ENCODE measurements around the gene MGRN1. TPM values are rescaled to one million over a fixed set of nuclear protein-coding genes. Genes with fewer than 3 reads are reported as not detected.
A peak's percentile ranks its signal among the peaks of the same experiment; 100 is the strongest.

MGRN1 gene
- total and polyA plus RNA-seq, 4 donors, result 29.5 to 113 (median 68.9) TPM

DNA sequence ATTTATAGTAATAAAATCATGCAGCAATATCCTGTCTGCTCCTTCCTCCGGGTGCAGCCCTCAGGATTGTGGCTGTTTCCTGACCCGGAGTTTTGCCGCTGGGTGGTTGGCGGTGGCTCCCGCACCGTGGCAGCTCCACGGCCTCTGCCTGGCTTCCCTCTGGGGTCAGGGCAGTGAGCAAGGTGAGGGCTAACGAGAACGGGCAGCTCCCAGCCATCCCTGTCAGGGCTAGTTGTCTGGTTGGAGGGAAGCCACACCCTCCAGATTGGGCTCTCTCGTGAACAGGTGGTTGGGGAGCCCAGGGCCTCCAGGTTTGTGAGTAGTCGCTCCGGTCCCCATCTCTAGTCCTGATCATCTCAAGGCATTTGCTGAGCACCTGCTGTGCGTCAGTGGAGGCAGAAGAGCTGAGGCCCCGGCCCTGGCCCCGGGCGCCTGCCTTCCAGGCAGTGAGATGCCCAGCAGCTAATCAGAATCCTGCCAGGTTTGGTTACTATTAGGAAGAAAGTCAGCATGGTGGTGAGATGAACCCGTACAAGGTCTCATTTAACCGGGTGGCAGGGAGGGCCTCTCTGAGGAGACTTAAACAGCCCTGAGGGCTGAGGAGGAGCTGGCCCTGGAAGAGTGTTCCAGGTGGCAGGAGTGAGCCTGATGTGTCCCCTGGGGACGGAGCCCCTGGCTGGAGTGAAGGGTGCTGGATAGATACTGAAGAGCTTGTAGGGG, 66.5 kb downstream of the MGRN1 start:
- H3K4me3 ChIP-seq (ENCODE audit: low read depth, low read length), result no peak overlapping the region
- 87% methylated on average over 16 of the region's 19 CpGs for WGBS (ENCODE audit: insufficient coverage)
- no peak for DNase-seq (ENCODE audit: low read depth in 4 of 6, low spot score in 6 of 6)
- H3K36me3 ChIP-seq (ENCODE audit: control insufficient read depth, insufficient read depth, low read length), result peaks cover 79% of the 10 kb centered on the region
- H3K4me1 ChIP-seq (ENCODE audit: control insufficient read depth, insufficient read depth, low read length), result peaks cover 37% of the 10 kb centered on the region
- H3K27me3 ChIP-seq (ENCODE audit: control insufficient read depth, insufficient read depth, low read length), result no peaks in the 10 kb centered on the region
- no peak overlapping the region for H3K27ac ChIP-seq (ENCODE audit: low read depth, low read length)
- H3K9me3 ChIP-seq (ENCODE audit: control insufficient read depth, insufficient read depth, low read length), result no peaks in the 10 kb centered on the region

DNA sequence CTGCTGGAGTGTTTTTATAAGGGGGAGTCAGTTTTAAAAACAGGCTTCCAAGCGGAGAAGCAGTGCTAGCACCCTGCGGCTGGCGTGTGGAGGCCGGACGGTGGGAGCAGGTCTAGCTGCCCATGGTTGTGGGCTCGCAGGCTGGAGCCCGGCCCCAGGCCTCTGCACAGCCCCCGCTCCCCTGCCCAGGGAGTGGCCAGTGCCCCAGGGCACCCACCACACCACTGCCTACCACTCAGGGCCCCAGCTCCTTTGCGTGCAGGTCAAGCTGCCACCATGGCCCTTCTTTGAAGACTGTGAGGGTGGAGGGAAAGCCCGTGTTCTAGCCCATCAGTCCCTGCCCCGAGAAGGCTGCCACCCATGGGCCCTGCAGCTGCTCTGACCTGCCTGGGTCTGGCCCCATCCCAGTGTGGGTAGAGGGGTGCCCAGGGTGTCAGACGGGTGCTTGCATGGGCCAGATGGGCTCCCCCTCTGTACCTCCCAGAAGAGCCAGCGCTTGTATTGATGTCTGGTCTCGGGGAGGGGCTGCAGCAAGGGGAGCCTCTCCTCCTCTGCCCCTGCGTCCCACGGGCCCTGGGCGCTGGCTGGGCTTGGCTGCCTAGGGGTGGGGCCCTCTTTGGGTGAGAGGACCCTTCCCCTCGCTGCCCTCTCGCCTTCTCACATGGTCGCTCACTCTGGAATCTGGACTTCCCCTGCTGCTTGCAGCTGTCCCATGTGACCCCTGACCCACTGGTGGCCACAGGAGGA, 67.2 kb downstream of the MGRN1 start:
- peaks cover 79% of the 10 kb centered on the region for H3K36me3 ChIP-seq (ENCODE audit: control insufficient read depth, insufficient read depth, low read length)
- no peak overlapping the region for H3K4me3 ChIP-seq (ENCODE audit: low read depth, low read length)
- 89% methylated on average over 11 of the region's 20 CpGs for WGBS (ENCODE audit: insufficient coverage)
- no peaks in the 10 kb centered on the region for H3K9me3 ChIP-seq (ENCODE audit: control insufficient read depth, insufficient read depth, low read length)
- peaks cover 40% of the 10 kb centered on the region for H3K4me1 ChIP-seq (ENCODE audit: control insufficient read depth, insufficient read depth, low read length)
- no peak overlapping the region for H3K27ac ChIP-seq (ENCODE audit: low read depth, low read length)
- no peaks in the 10 kb centered on the region for H3K27me3 ChIP-seq (ENCODE audit: control insufficient read depth, insufficient read depth, low read length)
- DNase-seq (ENCODE audit: low read depth in 4 of 6, low spot score in 6 of 6), result no peak

DNA sequence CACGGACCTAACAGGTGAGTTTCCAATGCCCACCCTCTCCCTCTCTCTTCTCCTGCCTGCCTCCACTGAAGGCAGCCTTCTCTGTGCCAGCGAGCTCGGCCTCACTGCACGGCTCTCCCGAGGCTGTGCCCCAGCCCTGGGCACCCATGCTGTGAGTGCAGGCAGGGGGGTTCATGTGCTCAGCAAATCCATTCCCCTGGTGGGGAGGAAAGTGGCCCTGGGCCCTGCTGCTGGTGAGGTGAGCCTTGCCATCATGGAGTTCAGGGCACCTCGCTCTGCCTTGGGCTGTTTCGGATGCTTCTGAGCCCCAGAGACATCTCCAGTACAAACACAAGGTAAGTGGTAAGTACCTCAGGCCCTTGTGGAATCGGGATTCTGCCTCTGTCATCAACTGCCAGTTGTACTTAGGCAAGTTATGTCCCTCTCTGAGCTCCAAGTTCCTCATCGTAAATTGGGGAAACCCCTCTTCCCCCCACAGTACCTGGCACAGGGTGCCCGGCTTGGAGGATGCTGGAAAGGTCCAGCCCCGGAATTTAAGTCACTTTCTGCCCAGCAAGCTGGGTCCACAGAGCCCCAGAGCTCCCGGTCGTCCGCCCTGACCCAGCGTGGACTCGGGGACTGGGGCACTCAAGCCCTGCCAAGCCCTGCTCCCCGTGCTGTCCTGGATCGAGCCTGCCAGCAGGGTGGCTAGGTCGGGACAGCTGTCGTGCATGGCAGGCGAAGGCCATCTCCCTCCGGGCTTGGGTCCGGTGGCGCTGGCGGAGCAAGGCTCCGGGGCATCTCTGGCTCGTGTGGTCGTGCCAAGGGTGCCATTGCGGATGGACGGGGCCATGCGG, 68.1 kb downstream of the MGRN1 start:
- DNase-seq (ENCODE audit: low read depth in 4 of 6, low spot score in 6 of 6), result peak in 2 of 6 donors; percentile 21 to 34
- peak overlapping the region; percentile 79 for H3K4me3 ChIP-seq (ENCODE audit: low read depth, low read length)
- no peaks in the 10 kb centered on the region for H3K9me3 ChIP-seq (ENCODE audit: control insufficient read depth, insufficient read depth, low read length)
- H3K36me3 ChIP-seq (ENCODE audit: control insufficient read depth, insufficient read depth, low read length), result peaks cover 79% of the 10 kb centered on the region
- WGBS (ENCODE audit: insufficient coverage), result 19% methylated on average over 28 of the region's 31 CpGs
- H3K27ac ChIP-seq (ENCODE audit: low read depth, low read length), result peak overlapping the region; percentile 63
- peaks cover 40% of the 10 kb centered on the region for H3K4me1 ChIP-seq (ENCODE audit: control insufficient read depth, insufficient read depth, low read length)
- H3K27me3 ChIP-seq (ENCODE audit: control insufficient read depth, insufficient read depth, low read length), result no peaks in the 10 kb centered on the region

DNA sequence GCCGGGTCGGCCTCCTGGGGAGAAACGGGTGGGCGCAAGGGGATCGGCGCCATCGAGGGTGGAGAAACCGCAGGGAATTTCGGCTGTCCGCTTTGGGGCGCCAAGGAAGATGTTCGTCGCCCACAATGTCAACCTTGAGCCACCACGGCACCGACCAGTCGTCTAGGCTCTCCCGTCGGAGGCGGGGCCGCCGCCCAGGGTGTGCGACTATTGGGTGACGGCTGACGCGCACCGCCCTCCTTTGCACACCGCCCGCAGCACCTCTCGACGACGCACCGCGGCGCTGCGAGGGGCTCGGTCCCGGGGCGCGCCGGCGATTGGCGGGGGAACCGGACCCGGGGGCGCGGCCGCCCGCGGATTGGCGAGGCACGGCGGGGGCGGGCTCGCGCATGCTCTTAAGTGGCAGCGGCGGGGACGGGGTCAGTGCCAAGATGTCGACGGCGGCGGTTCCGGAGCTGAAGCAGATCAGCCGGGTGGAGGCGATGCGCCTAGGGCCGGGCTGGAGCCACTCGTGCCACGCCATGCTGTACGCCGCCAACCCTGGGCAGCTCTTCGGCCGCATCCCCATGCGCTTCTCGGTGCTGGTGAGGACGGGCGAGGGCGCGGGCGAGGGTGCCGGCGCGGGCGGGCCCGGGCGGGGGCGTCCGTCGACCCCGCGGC, 68.8 kb downstream of the MGRN1 start, which contains the start of gene NUDT16L1:
Gene NUDT16L1 (plus strand): TSS at position 267 of the 660 bp plus-strand sequence. CDS start 165 bp downstream, at position 432.
- Histone ChIP-seq H3K27me3 (ENCODE audit: control insufficient read depth, insufficient read depth, low read length) (no peaks in the 10 kb centered on the region), H3K4me3 (ENCODE audit: low read depth, low read length) (peak within 1 kb of the TSS; percentile 79), H3K9me3 (ENCODE audit: control insufficient read depth, insufficient read depth, low read length) (no peaks in the 10 kb centered on the region), H3K27ac (ENCODE audit: low read depth, low read length) (peak within 1 kb of the TSS; percentile 63), H3K4me1 (ENCODE audit: control insufficient read depth, insufficient read depth, low read length) (peaks cover 40% of the 10 kb centered on the region), H3K36me3 (ENCODE audit: control insufficient read depth, insufficient read depth, low read length) (peaks cover 79% of the 10 kb centered on the region)
- WGBS (ENCODE audit: insufficient coverage), result 0% methylated on average over 91 of the region's 91 CpGs
- DNase-seq (ENCODE audit: low read depth in 4 of 6, low spot score in 6 of 6), result peak; percentile 80 to 99 (median 93)

DNA sequence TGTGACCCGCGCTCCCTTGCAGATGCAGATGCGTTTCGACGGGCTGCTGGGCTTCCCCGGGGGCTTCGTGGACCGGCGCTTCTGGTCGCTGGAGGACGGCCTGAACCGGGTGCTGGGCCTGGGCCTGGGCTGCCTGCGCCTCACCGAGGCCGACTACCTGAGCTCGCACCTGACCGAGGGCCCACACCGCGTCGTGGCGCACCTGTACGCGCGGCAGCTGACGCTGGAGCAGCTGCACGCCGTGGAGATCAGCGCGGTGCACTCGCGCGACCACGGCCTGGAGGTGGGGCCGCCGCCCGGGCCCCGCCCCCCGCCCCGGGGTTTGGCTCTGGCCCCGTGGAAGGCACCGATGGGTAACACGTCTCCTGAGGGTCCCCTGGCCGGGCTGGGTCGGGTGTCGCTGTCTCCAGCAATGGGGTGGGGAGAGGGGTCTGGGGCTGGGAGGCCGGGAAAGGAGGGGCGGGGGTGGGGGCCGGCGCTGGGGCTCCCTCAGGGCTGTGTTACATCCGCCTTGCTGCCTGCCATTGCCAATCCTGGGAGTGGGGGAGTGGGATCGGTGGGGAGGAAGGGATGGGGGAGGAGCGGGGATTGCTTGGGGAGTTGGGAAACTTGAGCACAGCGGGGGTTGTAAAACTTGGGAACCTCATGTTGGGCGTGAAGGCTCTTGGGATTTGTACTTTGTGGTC, 69.5 kb downstream of the MGRN1 start:
- Histone ChIP-seq H3K4me1 (ENCODE audit: control insufficient read depth, insufficient read depth, low read length) (peaks cover 40% of the 10 kb centered on the region), H3K36me3 (ENCODE audit: control insufficient read depth, insufficient read depth, low read length) (peaks cover 79% of the 10 kb centered on the region), H3K4me3 (ENCODE audit: low read depth, low read length) (peak overlapping the region; percentile 66), H3K9me3 (ENCODE audit: control insufficient read depth, insufficient read depth, low read length) (no peaks in the 10 kb centered on the region), H3K27me3 (ENCODE audit: control insufficient read depth, insufficient read depth, low read length) (no peaks in the 10 kb centered on the region), H3K27ac (ENCODE audit: low read depth, low read length) (no peak overlapping the region)
- under 1% methylated on average over 47 of the region's 54 CpGs for WGBS (ENCODE audit: insufficient coverage)
- DNase-seq (ENCODE audit: low read depth in 4 of 6, low spot score in 6 of 6), result peak in 2 of 6 donors; percentile 55 to 59

DNA sequence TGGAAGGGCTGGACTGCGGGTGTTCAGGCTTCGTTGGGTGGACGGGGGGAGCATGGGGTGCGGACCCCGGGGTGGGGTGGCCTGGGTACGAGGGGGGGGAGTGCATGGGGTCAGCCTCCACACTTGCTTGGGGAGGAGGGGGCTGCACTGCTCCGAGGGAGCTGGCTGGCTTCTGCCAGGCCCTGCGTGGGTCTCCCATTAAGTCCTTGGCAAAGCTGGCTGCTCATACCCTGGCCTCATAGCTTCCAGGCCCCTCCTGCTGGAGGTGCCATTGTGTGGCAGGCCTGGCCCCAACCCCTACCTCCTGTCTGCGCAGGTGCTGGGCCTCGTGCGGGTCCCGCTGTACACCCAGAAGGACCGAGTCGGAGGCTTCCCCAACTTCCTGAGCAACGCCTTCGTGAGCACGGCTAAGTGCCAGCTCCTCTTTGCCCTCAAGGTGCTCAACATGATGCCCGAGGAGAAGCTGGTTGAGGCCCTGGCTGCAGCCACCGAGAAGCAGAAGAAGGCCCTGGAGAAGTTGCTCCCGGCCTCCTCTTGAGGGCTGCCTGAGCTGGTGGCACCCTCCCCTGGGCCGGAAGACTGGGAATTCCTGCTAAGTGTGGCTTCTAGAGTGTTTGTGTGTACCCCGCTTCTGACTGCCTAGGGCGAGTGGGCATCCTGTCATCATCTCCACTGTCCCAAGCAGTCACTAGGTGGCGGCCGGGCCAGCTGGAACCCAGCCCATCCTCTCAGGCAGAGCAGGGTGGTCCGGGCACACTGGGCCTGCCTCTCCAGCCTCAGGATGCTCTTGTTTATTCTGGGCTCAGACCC, 70.2 kb downstream of the MGRN1 start:
- Histone ChIP-seq H3K27ac (ENCODE audit: low read depth, low read length) (no peak overlapping the region), H3K4me1 (ENCODE audit: control insufficient read depth, insufficient read depth, low read length) (peaks cover 40% of the 10 kb centered on the region), H3K4me3 (ENCODE audit: low read depth, low read length) (peak overlapping the region; percentile 66), H3K9me3 (ENCODE audit: control insufficient read depth, insufficient read depth, low read length) (no peaks in the 10 kb centered on the region), H3K36me3 (ENCODE audit: control insufficient read depth, insufficient read depth, low read length) (peaks cover 78% of the 10 kb centered on the region), H3K27me3 (ENCODE audit: control insufficient read depth, insufficient read depth, low read length) (no peaks in the 10 kb centered on the region)
- DNase-seq (ENCODE audit: low read depth in 4 of 6, low spot score in 6 of 6), result peak in 2 of 6 donors; percentile 13 to 50
- 61% methylated on average over 23 of the region's 26 CpGs for WGBS (ENCODE audit: insufficient coverage)

DNA sequence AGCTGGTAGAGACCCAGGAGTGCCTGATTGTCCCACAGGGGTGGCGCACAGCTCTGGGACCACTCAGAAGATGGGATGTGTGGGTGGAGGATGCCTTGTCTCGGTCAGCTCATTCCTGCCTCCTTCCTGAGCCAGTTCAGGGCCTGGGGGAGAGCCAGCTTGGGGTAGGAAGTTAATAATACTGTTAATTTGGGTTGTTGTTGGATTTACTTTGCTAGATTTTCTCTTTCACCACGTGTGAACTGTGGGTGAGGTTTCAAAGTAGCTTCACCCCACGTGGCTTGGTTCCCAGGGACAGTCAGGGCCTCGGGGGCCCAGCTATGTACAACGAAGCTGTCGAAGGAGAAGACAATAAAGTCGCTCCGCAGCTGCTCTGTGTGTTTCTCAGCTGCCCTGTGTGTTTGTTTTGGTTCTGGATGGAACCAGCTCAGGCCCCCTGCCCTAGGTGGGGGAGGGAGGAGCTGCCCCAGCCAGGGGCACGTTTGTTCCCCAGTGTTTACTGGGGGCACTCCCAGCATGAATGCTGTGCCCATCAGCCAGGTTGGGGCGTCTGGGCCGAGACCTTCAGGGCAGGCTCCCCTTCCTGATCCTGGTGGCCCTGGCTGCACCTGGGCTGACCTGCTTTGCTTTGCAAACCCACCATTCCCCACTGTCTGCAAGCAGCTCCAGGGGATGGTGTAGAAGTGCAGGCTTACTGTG, 71.0 kb downstream of the MGRN1 start:
- no peaks in the 10 kb centered on the region for H3K9me3 ChIP-seq (ENCODE audit: control insufficient read depth, insufficient read depth, low read length)
- 56% methylated on average over 12 of the region's 12 CpGs for WGBS (ENCODE audit: insufficient coverage)
- H3K36me3 ChIP-seq (ENCODE audit: control insufficient read depth, insufficient read depth, low read length), result peaks cover 78% of the 10 kb centered on the region
- no peak for DNase-seq (ENCODE audit: low read depth in 4 of 6, low spot score in 6 of 6)
- H3K4me3 ChIP-seq (ENCODE audit: low read depth, low read length), result no peak overlapping the region
- H3K27ac ChIP-seq (ENCODE audit: low read depth, low read length), result no peak overlapping the region
- H3K27me3 ChIP-seq (ENCODE audit: control insufficient read depth, insufficient read depth, low read length), result no peaks in the 10 kb centered on the region
- H3K4me1 ChIP-seq (ENCODE audit: control insufficient read depth, insufficient read depth, low read length), result peaks cover 40% of the 10 kb centered on the region
